GM12892 (cell line): ENCODE results near the gene OTUD6A.

Experiments
- POLR2A ChIP-seq: IDR thresholded peaks from 2 replicates; pipeline ENCODE4 v1.6.1; 2011; ENCODE audit warnings: low read depth, low read length, control low read depth
- POLR2AphosphoS5 ChIP-seq: IDR thresholded peaks from 2 replicates; pipeline ENCODE4 v1.6.1; 2011; ENCODE audit warnings: low read depth, low read length, control low read depth
- TAF1 ChIP-seq: IDR thresholded peaks from 2 replicates; pipeline ENCODE4 v1.6.1; 2011; ENCODE audit warnings: low read depth, mild to moderate bottlenecking, control low read depth, low read length, borderline replicate concordance

DNA sequence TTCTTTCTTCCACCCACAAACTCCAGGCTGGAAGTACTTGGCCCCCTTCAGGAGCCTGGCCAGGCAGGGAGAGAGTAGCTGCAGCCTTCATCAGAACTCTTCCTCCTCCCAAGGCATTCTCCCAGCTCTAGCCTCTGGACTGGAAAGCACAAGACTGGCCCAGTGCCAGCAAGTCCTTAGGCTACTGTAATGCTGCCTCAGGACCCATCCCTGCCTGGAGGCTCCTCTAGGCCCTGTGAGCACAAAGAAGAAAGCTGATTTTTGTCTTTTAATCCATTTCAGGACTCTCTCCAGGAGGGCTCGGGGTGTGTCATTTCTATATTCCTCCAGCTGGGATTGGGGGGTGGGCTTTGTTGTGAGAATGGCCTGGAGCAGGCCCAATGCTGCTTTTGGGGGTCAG, 23.3 kb upstream of the OTUD6A start:
- no peak for TF ChIP-seq POLR2A
- no peak for TF ChIP-seq POLR2AphosphoS5
- TF ChIP-seq TAF1, result no peak
